Measurements from ENCODE around the gene PKM. TPM values are rescaled to one million over a fixed set of nuclear protein-coding genes. Genes with fewer than 3 reads are reported as not detected.
"Not testable (repeated sequence)": the region's sequence is repeated elsewhere in the genome, so short reads cannot be mapped to it uniquely, and the experiment has no call there.

The PKM gene
- total RNA-seq, 3 donors from 2014 or later = 2,397 to 2,519 (median 2,398) TPM

DNA sequence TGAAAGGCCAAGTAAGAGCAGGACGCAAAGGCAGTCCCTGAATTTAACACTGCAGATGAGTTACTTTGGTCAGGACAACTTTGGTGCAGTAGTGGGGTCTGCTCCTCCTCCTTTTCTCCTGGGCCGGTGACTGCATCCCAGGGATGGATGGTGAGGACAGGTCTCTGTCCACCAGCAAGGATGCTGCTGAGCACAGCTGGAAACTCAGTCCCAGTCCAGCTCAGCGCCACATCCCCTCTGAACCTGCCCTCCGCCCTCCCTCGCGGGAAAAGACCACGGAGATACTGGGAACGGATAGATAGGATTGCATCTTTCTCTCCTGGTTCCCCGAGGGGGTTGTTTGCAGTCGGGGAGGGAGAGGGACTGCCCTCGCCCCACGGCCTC is 47.2 kb downstream of the PKM start:
- H3K27me3 Mint-ChIP-seq (ENCODE audit: low read depth) = peaks cover 39% of the 10 kb centered on the region
- ATAC-seq (no peak), DNase-seq (no peak)
- no peaks in the 10 kb centered on the region for H3K4me1 Mint-ChIP-seq (ENCODE audit: low read depth)
- no peaks in the 10 kb centered on the region for H3K36me3 Mint-ChIP-seq (ENCODE audit: insufficient read depth)
- no peaks in the 10 kb centered on the region for H3K9me3 Mint-ChIP-seq
- H3K4me3 Mint-ChIP-seq = no peak overlapping the region

GRCh38 chr15:72182673-72183072 is 48.3 kb downstream of the PKM start:
- Mint-ChIP-seq H3K4me3 (no peak overlapping the region), H3K4me1 (ENCODE audit: low read depth) (no peaks in the 10 kb centered on the region), H3K27me3 (ENCODE audit: low read depth) (peaks cover 39% of the 10 kb centered on the region), H3K36me3 (ENCODE audit: insufficient read depth) (no peaks in the 10 kb centered on the region), H3K9me3 (no peaks in the 10 kb centered on the region)
- DNase-seq (no peak), ATAC-seq (no peak)

GRCh38 chr15:72182244-72182643 is 48.7 kb downstream of the PKM start:
- no peaks in the 10 kb centered on the region for H3K36me3 Mint-ChIP-seq (ENCODE audit: insufficient read depth)
- no peaks in the 10 kb centered on the region for H3K4me1 Mint-ChIP-seq (ENCODE audit: low read depth)
- no peak overlapping the region for H3K4me3 Mint-ChIP-seq
- H3K27me3 Mint-ChIP-seq (ENCODE audit: low read depth) = peaks cover 39% of the 10 kb centered on the region
- no peaks in the 10 kb centered on the region for H3K9me3 Mint-ChIP-seq
- no peak for ATAC-seq
- DNase-seq = no peak

- ATAC-seq (no peak), DNase-seq (no peak)
- no peak overlapping the region for H3K4me3 Mint-ChIP-seq
- peaks cover 36% of the 10 kb centered on the region for H3K27me3 Mint-ChIP-seq (ENCODE audit: low read depth)
- H3K36me3 Mint-ChIP-seq (ENCODE audit: insufficient read depth) = no peaks in the 10 kb centered on the region
- no peaks in the 10 kb centered on the region for H3K9me3 Mint-ChIP-seq
- H3K4me1 Mint-ChIP-seq (ENCODE audit: low read depth) = no peaks in the 10 kb centered on the region
Observed at GRCh38 chr15:72180761-72181324, 50.1 kb downstream of the PKM start.

GRCh38 chr15:72179950-72180581 is 50.9 kb downstream of the PKM start:
- Mint-ChIP-seq H3K27me3 (ENCODE audit: low read depth) (peaks cover 33% of the 10 kb centered on the region), H3K4me3 (no peak overlapping the region), H3K36me3 (ENCODE audit: insufficient read depth) (no peaks in the 10 kb centered on the region), H3K4me1 (ENCODE audit: low read depth) (no peaks in the 10 kb centered on the region), H3K9me3 (no peaks in the 10 kb centered on the region)
- DNase-seq = no peak
- no peak for ATAC-seq

GRCh38 chr15:72178976-72179585 is 51.9 kb downstream of the PKM start:
- Mint-ChIP-seq H3K4me1 (ENCODE audit: low read depth) (no peaks in the 10 kb centered on the region), H3K27me3 (ENCODE audit: low read depth) (peaks cover 31% of the 10 kb centered on the region), H3K36me3 (ENCODE audit: insufficient read depth) (no peaks in the 10 kb centered on the region), H3K4me3 (no peak overlapping the region), H3K9me3 (no peaks in the 10 kb centered on the region)
- ATAC-seq (no peak), DNase-seq (no peak)

DNA sequence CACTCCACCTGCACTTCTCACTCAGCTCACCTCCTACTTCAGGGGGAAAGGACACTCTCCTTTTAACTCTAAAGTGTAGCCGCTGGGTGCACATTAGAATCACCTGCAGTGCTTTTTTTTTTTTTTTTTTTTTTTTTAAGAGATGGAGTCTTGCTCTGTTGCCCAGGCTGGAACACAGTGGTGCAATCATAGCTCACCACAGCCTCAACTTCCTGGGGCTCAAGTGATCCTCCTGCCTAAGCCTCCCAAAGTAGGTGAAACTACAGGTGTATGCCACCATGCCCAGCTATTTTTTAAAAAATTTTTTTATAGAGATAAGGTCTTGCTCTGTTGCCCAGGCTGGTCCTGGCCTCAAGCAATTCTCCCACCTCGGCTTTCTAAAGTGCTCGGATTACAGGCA is 54.2 kb downstream of the PKM start:
- peaks cover 14% of the 10 kb centered on the region for H3K27me3 Mint-ChIP-seq (ENCODE audit: low read depth)
- no peaks in the 10 kb centered on the region for H3K4me1 Mint-ChIP-seq (ENCODE audit: low read depth)
- ATAC-seq (no peak), DNase-seq (no peak)
- H3K4me3 Mint-ChIP-seq = no peak overlapping the region
- H3K9me3 Mint-ChIP-seq = no peaks in the 10 kb centered on the region
- H3K36me3 Mint-ChIP-seq (ENCODE audit: insufficient read depth) = no peaks in the 10 kb centered on the region

- H3K4me3 Mint-ChIP-seq = no peak overlapping the region
- ATAC-seq = no peak
- no peak for DNase-seq
- H3K27me3 Mint-ChIP-seq (ENCODE audit: low read depth) = peaks cover 8% of the 10 kb centered on the region
- H3K9me3 Mint-ChIP-seq = no peaks in the 10 kb centered on the region
- no peaks in the 10 kb centered on the region for H3K36me3 Mint-ChIP-seq (ENCODE audit: insufficient read depth)
- H3K4me1 Mint-ChIP-seq (ENCODE audit: low read depth) = no peaks in the 10 kb centered on the region
Observed at GRCh38 chr15:72176159-72176558, 54.8 kb downstream of the PKM start.

DNA sequence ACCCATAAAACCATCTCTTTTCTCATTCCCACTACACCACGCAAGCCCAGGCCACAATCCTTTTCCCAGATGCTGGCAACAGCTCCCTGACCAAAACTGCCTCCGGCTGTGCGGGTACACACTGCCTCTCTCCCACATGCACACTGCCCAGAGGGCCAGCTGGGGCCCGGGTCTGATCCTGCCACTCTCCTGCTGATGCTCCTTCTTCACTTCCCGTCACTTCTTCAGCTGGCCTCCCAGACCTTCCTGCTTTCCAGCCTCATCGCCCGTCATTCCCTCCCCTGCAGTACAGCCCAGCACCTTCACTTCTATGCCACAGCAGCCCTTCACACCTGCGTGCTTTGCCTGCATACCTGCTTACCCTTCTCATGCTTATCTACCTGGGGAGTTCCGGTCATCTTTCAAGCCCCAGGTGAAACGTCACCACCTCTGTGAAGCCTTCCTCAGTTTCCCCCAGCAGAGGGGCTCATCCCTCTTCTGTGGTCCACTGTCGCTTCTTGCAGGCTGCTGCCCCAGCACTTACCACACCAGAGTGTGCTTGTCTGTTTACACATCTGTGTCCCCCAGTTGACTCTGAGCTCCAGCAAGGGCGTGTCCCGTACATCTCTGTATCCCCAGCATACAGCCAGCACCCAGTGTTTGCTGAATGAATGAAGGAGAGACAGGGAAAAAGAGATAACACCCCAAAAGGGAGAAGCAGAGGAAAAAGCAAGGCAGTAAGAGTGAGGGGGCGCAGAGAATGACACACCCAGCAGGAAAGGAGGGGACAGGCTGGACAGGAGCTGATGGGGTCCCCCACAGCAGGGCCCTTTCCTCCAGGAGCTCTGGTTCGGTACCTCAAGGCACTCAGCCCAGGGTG is 55.6 kb downstream of the PKM start:
- ATAC-seq = no peak
- peaks cover 4% of the 10 kb centered on the region for H3K27me3 Mint-ChIP-seq (ENCODE audit: low read depth)
- H3K36me3 Mint-ChIP-seq (ENCODE audit: insufficient read depth) = no peaks in the 10 kb centered on the region
- no peak for DNase-seq
- H3K4me3 Mint-ChIP-seq = no peak overlapping the region
- H3K9me3 Mint-ChIP-seq = no peaks in the 10 kb centered on the region
- no peaks in the 10 kb centered on the region for H3K4me1 Mint-ChIP-seq (ENCODE audit: low read depth)

DNA sequence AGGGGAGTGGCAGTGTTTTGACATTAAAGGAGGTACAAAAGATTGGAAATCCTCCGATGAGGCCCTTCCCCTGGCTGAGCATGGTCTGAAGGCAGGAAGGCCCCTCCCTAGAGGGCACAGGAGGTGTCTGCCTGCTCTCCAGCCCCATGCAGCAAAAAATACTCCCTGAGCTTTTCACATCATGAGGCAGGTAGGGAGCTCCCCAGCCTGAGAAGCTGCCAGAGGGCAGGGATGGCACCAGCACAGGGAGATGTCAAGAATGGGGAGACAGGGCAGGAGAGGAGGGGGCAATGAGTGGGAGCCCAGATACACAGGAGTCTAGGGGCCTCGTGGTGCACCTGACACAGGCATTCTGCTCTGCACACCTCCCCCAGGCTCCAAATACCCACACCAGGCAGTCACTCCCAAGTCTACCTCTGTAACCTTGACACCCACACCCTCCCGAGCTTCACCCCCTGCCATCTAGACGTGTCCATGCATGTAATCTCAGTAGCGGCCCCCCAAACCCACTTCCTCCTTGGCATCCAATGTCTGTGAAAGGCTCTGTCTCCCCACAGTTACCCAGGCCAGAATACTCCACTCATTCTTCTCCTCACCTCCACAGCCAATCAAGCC is 56.3 kb downstream of the PKM start:
- H3K4me3 Mint-ChIP-seq = no peak overlapping the region
- no peak for DNase-seq
- H3K36me3 Mint-ChIP-seq (ENCODE audit: insufficient read depth) = no peaks in the 10 kb centered on the region
- peaks cover 4% of the 10 kb centered on the region for H3K27me3 Mint-ChIP-seq (ENCODE audit: low read depth)
- no peaks in the 10 kb centered on the region for H3K9me3 Mint-ChIP-seq
- H3K4me1 Mint-ChIP-seq (ENCODE audit: low read depth) = no peaks in the 10 kb centered on the region
- peak in 1 of 2 donors; percentile 25 for ATAC-seq

DNA sequence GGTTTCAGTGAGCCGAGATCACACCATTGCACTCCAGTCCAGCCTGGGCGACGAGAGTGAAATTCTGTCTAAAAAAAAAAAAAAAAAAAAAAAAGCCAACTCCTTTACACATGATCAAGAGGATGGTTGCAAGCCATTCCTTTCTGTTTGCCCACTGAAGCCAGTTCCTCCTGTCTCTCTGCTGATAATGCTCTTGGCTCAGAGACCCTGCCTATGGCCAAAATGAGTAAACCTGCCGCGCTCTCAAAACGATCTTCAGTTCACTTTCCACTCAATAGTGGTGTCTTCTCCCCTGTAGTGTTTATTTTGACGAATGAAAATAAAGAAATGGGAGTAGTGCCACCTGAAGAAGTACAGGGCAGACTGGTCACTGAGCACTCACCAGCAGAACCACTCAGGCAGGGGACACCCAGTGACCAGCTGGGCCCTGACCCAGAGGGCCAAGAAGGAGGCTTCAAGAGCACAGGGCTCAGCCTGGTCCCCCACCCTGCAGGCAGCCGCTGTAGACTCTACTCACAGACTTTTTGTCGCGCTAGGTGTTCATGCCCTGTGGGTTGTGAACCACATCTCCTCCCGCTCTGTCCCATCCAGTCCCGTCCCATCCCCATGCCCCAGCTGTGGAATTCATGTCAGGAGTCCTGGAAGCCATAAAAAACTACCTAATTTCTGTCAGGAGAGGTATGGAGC is 57.0 kb downstream of the PKM start:
- Mint-ChIP-seq H3K27me3 (ENCODE audit: low read depth) (peaks cover 4% of the 10 kb centered on the region), H3K4me3 (no peak overlapping the region), H3K4me1 (ENCODE audit: low read depth) (no peaks in the 10 kb centered on the region), H3K9me3 (no peaks in the 10 kb centered on the region), H3K36me3 (ENCODE audit: insufficient read depth) (no peaks in the 10 kb centered on the region)
- ATAC-seq (no peak), DNase-seq (no peak)

- Mint-ChIP-seq H3K36me3 (ENCODE audit: insufficient read depth) (no peaks in the 10 kb centered on the region), H3K4me1 (ENCODE audit: low read depth) (peaks cover under 1% of the 10 kb centered on the region), H3K9me3 (no peaks in the 10 kb centered on the region)
Observed at GRCh38 chr15:72173401-72173800, 57.6 kb downstream of the PKM start.

DNA sequence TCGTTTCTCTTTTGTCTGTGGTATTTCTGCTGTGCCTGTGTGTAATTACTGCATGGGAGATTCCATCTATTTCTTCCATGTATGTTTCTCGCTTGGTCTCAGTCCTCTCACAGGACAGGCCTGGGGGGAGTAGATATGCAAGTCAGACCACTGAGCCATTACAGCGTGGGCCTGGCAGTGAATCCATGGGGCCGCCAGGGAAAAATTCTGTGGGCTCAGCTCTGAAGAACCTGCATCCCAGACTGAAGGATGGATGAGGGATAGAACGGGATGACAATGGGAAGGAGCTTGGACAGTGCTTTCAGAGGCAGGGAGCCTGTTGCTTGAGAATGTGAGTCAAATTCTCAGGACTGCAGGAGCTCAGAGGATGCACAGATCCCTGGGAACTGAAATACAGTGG is 58.2 kb downstream of the PKM start:
- H3K4me3 Mint-ChIP-seq = no peak overlapping the region
- H3K9me3 Mint-ChIP-seq = no peaks in the 10 kb centered on the region
- DNase-seq (no peak), ATAC-seq (no peak)
- peaks cover 5% of the 10 kb centered on the region for H3K4me1 Mint-ChIP-seq (ENCODE audit: low read depth)
- no peaks in the 10 kb centered on the region for H3K36me3 Mint-ChIP-seq (ENCODE audit: insufficient read depth)
- H3K27me3 Mint-ChIP-seq (ENCODE audit: low read depth) = peaks cover 7% of the 10 kb centered on the region

More at GRCh38 chr15:72173401-72173800, 57.6 kb downstream of the PKM start:
- DNase-seq = no peak
- ATAC-seq = no peak
- H3K4me3 Mint-ChIP-seq = no peak overlapping the region
- peaks cover 4% of the 10 kb centered on the region for H3K27me3 Mint-ChIP-seq (ENCODE audit: low read depth)

GRCh38 chr15:72171978-72172377 is 59.0 kb downstream of the PKM start:
- not testable (repeated sequence) for H3K4me3 Mint-ChIP-seq; H3K36me3 Mint-ChIP-seq (ENCODE audit: insufficient read depth); DNase-seq; ATAC-seq; H3K27me3 Mint-ChIP-seq (ENCODE audit: low read depth); H3K9me3 Mint-ChIP-seq; H3K4me1 Mint-ChIP-seq (ENCODE audit: low read depth)

All from activated T-cell treated with anti-CD3 and anti-CD28 coated beads, Interleukin-2, amount 50 U/mL, for 4 hours (primary cell).